ENCODE data around the gene SPI1.

SPI1 gene

GRCh38 chr11:47377571-47378009, 757 bp downstream of the SPI1 start:
- in situ Hi-C loops (cut with MboI; ENCODE audit: low pct_unique_long_range_greater_than_20kb, low sequenced_read_pairs, unreplicated experiment): no loop called here
- DNase-seq (ENCODE audit: low spot score): peak; percentile 31
- TF ChIP-seq CTCF (IDR thresholded peaks at IDR 0.05; ENCODE audit: extremely low read depth, insufficient read depth, missing control alignments): no peak

- no peak for DNase-seq (ENCODE audit: low spot score)
- TF ChIP-seq CTCF (IDR thresholded peaks at IDR 0.05; ENCODE audit: extremely low read depth, insufficient read depth, missing control alignments): peak; percentile 0
- in situ Hi-C loops (cut with MboI; ENCODE audit: low pct_unique_long_range_greater_than_20kb, low sequenced_read_pairs, unreplicated experiment): no loop called here
These were observed 1.6 kb downstream of the SPI1 start for GRCh38 chr11:47376525-47377371.

- DNase-seq (ENCODE audit: low spot score): no peak
- TF ChIP-seq CTCF (IDR thresholded peaks at IDR 0.05; ENCODE audit: extremely low read depth, insufficient read depth, missing control alignments): no peak
- in situ Hi-C loops (cut with MboI; ENCODE audit: low pct_unique_long_range_greater_than_20kb, low sequenced_read_pairs, unreplicated experiment): no loop called here
These were observed 2.2 kb downstream of the SPI1 start for GRCh38 chr11:47376107-47376524.

GRCh38 chr11:47375546-47376085, 2.7 kb downstream of the SPI1 start:
- no peak for TF ChIP-seq CTCF (IDR thresholded peaks at IDR 0.05; ENCODE audit: extremely low read depth, insufficient read depth, missing control alignments)
- DNase-seq (ENCODE audit: low spot score): no peak
- in situ Hi-C loops (cut with MboI; ENCODE audit: low pct_unique_long_range_greater_than_20kb, low sequenced_read_pairs, unreplicated experiment): no loop called here

- TF ChIP-seq CTCF (IDR thresholded peaks at IDR 0.05; ENCODE audit: extremely low read depth, insufficient read depth, missing control alignments): no peak
- in situ Hi-C loops (cut with MboI; ENCODE audit: low pct_unique_long_range_greater_than_20kb, low sequenced_read_pairs, unreplicated experiment): no loop called here
- no peak for DNase-seq (ENCODE audit: low spot score)
These were observed 3.3 kb downstream of the SPI1 start for GRCh38 chr11:47375020-47375419.

GRCh38 chr11:47374720-47375019, 3.7 kb downstream of the SPI1 start:
- no peak for DNase-seq (ENCODE audit: low spot score)
- no peak for TF ChIP-seq CTCF (IDR thresholded peaks at IDR 0.05; ENCODE audit: extremely low read depth, insufficient read depth, missing control alignments)
- in situ Hi-C loops (cut with MboI; ENCODE audit: low pct_unique_long_range_greater_than_20kb, low sequenced_read_pairs, unreplicated experiment): no loop called here

All from GM13977 (cell line).